GM23338 (cell line): ENCODE data around the gene MRGPRE.
"Not testable (repeated sequence)": the region's sequence is repeated elsewhere in the genome, so short reads cannot be mapped to it uniquely, and the experiment has no call there.

ENCODE experiments used
- CREB1 ChIP-seq: fragments of 250-450 bp; sonication (Bioruptor Pico); IDR thresholded peaks from 2 replicates; pipeline ENCODE4 v1.5.0; 2020; ENCODE audit warnings: low read depth, mild to moderate bottlenecking, moderate library complexity
- EZH2 ChIP-seq: fragments of 200-600 bp; sonication (generic); IDR thresholded peaks from one replicate; pipeline ENCODE4 v1.8.0; 2017; ENCODE audit warnings: antibody characterized with exemption, mild to moderate bottlenecking, low read depth; ENCODE audit not compliant: unreplicated experiment
- EZH2phosphoT487 ChIP-seq: fragments of 200-600 bp; sonication (generic); IDR thresholded peaks from one replicate; pipeline ENCODE4 v1.8.1; 2018; ENCODE audit warnings: antibody characterized with exemption; ENCODE audit not compliant: unreplicated experiment
- JUNB ChIP-seq: IDR thresholded peaks from one replicate; pipeline ENCODE4 v1.6.1; 2016; ENCODE audit warnings: antibody characterized with exemption; ENCODE audit not compliant: unreplicated experiment
- POLR2AphosphoS5 ChIP-seq: IDR thresholded peaks from 2 replicates; pipeline ENCODE4 v1.6.1; 2016; ENCODE audit warnings: antibody characterized with exemption, low read depth
- ZNF331 ChIP-seq: fragments of 250-450 bp; sonication (Bioruptor Pico); IDR thresholded peaks from 2 replicates; pipeline ENCODE4 v1.5.0; 2020; ENCODE audit warnings: low read depth, mild to moderate bottlenecking, moderate library complexity
- TF ChIP-seq, protein P1 (sequence below), 2 experiments: fragments of 200-600 bp in 1 of 2; sonication (generic) in 1 of 2; conservative IDR thresholded peaks; 2 replicates each; pipeline versions ENCODE4 v1.5.1 to v1.6.1; 2016 to 2017; ENCODE audit warnings: antibody characterized with exemption in 2 of 2, low read depth in 2 of 2, mild to moderate bottlenecking in 2 of 2, moderate library complexity in 1 of 2
- TF ChIP-seq, protein P2 (sequence below): IDR thresholded peaks from one replicate; pipeline ENCODE4 v1.6.1; 2018; ENCODE audit warnings: antibody characterized with exemption; ENCODE audit not compliant: unreplicated experiment
- TF ChIP-seq, protein P3 (sequence below): IDR thresholded peaks from 2 replicates; pipeline ENCODE4 v1.6.1; 2016; ENCODE audit warnings: antibody characterized with exemption

DNA sequence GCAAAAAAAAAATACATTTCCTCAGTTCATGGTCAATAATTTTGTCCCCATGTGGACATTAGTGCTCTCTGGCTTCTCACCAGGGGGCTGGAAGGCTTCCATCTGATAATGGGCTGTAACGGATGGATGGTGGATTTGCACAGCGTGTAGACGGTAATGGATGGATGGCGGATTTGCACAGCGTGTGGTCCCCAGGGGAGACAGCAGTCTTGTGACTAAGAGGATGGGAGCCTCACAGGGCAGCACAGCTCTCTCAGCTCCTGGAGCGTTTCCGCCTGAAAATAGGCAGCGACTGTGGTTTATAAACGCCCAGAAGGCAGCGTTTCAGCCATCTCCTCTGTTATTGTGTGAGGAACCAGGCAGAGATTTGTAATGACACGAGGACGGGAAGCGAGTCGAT is 22.6 kb upstream of the MRGPRE start:
- TF ChIP-seq, protein P1, sequence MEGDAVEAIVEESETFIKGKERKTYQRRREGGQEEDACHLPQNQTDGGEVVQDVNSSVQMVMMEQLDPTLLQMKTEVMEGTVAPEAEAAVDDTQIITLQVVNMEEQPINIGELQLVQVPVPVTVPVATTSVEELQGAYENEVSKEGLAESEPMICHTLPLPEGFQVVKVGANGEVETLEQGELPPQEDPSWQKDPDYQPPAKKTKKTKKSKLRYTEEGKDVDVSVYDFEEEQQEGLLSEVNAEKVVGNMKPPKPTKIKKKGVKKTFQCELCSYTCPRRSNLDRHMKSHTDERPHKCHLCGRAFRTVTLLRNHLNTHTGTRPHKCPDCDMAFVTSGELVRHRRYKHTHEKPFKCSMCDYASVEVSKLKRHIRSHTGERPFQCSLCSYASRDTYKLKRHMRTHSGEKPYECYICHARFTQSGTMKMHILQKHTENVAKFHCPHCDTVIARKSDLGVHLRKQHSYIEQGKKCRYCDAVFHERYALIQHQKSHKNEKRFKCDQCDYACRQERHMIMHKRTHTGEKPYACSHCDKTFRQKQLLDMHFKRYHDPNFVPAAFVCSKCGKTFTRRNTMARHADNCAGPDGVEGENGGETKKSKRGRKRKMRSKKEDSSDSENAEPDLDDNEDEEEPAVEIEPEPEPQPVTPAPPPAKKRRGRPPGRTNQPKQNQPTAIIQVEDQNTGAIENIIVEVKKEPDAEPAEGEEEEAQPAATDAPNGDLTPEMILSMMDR (conservative IDR thresholded peaks at IDR 0.05; ENCODE audit: low read depth in 2 of 2): not testable (repeated sequence)
- TF ChIP-seq EZH2phosphoT487; EZH2; POLR2AphosphoS5; ZNF331 (CRISPR knock-in tag); JUNB; CREB1 (CRISPR knock-in tag): not testable (repeated sequence)
- TF ChIP-seq, protein P2, sequence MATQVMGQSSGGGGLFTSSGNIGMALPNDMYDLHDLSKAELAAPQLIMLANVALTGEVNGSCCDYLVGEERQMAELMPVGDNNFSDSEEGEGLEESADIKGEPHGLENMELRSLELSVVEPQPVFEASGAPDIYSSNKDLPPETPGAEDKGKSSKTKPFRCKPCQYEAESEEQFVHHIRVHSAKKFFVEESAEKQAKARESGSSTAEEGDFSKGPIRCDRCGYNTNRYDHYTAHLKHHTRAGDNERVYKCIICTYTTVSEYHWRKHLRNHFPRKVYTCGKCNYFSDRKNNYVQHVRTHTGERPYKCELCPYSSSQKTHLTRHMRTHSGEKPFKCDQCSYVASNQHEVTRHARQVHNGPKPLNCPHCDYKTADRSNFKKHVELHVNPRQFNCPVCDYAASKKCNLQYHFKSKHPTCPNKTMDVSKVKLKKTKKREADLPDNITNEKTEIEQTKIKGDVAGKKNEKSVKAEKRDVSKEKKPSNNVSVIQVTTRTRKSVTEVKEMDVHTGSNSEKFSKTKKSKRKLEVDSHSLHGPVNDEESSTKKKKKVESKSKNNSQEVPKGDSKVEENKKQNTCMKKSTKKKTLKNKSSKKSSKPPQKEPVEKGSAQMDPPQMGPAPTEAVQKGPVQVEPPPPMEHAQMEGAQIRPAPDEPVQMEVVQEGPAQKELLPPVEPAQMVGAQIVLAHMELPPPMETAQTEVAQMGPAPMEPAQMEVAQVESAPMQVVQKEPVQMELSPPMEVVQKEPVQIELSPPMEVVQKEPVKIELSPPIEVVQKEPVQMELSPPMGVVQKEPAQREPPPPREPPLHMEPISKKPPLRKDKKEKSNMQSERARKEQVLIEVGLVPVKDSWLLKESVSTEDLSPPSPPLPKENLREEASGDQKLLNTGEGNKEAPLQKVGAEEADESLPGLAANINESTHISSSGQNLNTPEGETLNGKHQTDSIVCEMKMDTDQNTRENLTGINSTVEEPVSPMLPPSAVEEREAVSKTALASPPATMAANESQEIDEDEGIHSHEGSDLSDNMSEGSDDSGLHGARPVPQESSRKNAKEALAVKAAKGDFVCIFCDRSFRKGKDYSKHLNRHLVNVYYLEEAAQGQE: not testable (repeated sequence)
- TF ChIP-seq, protein P3, sequence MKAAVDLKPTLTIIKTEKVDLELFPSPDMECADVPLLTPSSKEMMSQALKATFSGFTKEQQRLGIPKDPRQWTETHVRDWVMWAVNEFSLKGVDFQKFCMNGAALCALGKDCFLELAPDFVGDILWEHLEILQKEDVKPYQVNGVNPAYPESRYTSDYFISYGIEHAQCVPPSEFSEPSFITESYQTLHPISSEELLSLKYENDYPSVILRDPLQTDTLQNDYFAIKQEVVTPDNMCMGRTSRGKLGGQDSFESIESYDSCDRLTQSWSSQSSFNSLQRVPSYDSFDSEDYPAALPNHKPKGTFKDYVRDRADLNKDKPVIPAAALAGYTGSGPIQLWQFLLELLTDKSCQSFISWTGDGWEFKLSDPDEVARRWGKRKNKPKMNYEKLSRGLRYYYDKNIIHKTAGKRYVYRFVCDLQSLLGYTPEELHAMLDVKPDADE: not testable (repeated sequence)
